HG02870 (cell line): ENCODE measurements around the gene SIGLEC10.
A peak's percentile ranks its signal among the peaks of the same experiment; 100 is the strongest.
"Not testable (repeated sequence)": the region's sequence is repeated elsewhere in the genome, so short reads cannot be mapped to it uniquely, and the experiment has no call there.

Source experiments
- ATAC-seq: cut with Tn5 transposase; IDR thresholded peaks from one replicate; pipeline ENCODE4 v1.9.1; 2021; ENCODE audit warnings: mild to moderate bottlenecking, moderate library complexity; ENCODE audit not compliant: unreplicated experiment

SIGLEC10 gene

GRCh38 chr19:51440052-51440451 is 22.6 kb upstream of the SIGLEC10 start:
- ATAC-seq: no peak

- ATAC-seq: no peak
Observed at GRCh38 chr19:51439021-51439465, 21.6 kb upstream of the SIGLEC10 start.

GRCh38 chr19:51434456-51434855 is 17.0 kb upstream of the SIGLEC10 start:
- no peak for ATAC-seq

- no peak for ATAC-seq
Observed at GRCh38 chr19:51433043-51433442, 15.6 kb upstream of the SIGLEC10 start.

GRCh38 chr19:51431124-51431523 is 13.7 kb upstream of the SIGLEC10 start:
- ATAC-seq: no peak

- no peak for ATAC-seq
Observed at GRCh38 chr19:51430221-51430620, 12.8 kb upstream of the SIGLEC10 start.

GRCh38 chr19:51427201-51427600 is 9.8 kb upstream of the SIGLEC10 start:
- ATAC-seq: no peak

- ATAC-seq: no peak
Observed at GRCh38 chr19:51422053-51422448, 4.6 kb upstream of the SIGLEC10 start.

GRCh38 chr19:51421229-51422052 is 4.0 kb upstream of the SIGLEC10 start:
- ATAC-seq: no peak

- ATAC-seq: not testable (repeated sequence)
Observed at GRCh38 chr19:51420511-51420910, 3.1 kb upstream of the SIGLEC10 start.

- no peak for ATAC-seq
Observed at GRCh38 chr19:51418707-51419106, 1.3 kb upstream of the SIGLEC10 start.

GRCh38 chr19:51417810-51418157 is 342 bp upstream of the SIGLEC10 start:
- peak; percentile 30 for ATAC-seq

- not testable (repeated sequence) for ATAC-seq
Observed at GRCh38 chr19:51416422-51416821, 1.0 kb downstream of the SIGLEC10 start.

GRCh38 chr19:51415187-51415586 is 2.3 kb downstream of the SIGLEC10 start:
- no peak for ATAC-seq

GRCh38 chr19:51410950-51411748 is 6.3 kb downstream of the SIGLEC10 start:
- ATAC-seq: no peak

- ATAC-seq: no peak
Observed at GRCh38 chr19:51407511-51408131, 9.8 kb downstream of the SIGLEC10 start.

GRCh38 chr19:51402117-51402516 is 15.3 kb downstream of the SIGLEC10 start:
- ATAC-seq: no peak

- not testable (repeated sequence) for ATAC-seq
Observed at GRCh38 chr19:51399936-51400335, 17.5 kb downstream of the SIGLEC10 start.

- no peak for ATAC-seq
Observed at GRCh38 chr19:51399231-51399630, 18.2 kb downstream of the SIGLEC10 start.

- ATAC-seq: no peak
Observed at GRCh38 chr19:51398096-51398704, 19.2 kb downstream of the SIGLEC10 start.

GRCh38 chr19:51397453-51397852 is 20.0 kb downstream of the SIGLEC10 start:
- ATAC-seq: not testable (repeated sequence)
